AG04450 (cell line): ENCODE results near the gene C1orf116. TPM values are rescaled to one million over a fixed set of nuclear protein-coding genes. Genes with fewer than 3 reads are reported as not detected.

ENCODE experiments used
- CTCF ChIA-PET: fragments of 300-600, 350-600 bp; formaldehyde crosslinking; extraction: SDS; loops from one replicate; lab custom pipeline; 2022; ENCODE audit warnings: antibody characterized with exemption, inconsistent platforms; lab: Charles Lee
- POLR2A ChIA-PET: fragments of 350-600 bp; formaldehyde crosslinking; extraction: SDS; loops from one replicate; lab custom pipeline; 2021; ENCODE audit warnings: antibody characterized with exemption, inconsistent platforms; lab: Yijun Ruan, JAX
- DNase-seq: peaks from one replicate; pipeline ENCODE4 v3.0.0-alpha.2; 2011; ENCODE audit warnings: low read depth, low spot score
- H3K27ac ChIP-seq: one replicate; pipeline ENCODE4 v1.5.1; 2012; ENCODE audit warnings: low read depth, low read length, control low read depth
- H3K27me3 ChIP-seq: one replicate; pipeline ENCODE4 v1.6.0; 2012; ENCODE audit warnings: low read length; ENCODE audit not compliant: control insufficient read depth, insufficient read depth
- H3K4me3 ChIP-seq: 2 replicates; pipeline ENCODE4 v1.5.1; 2011; ENCODE audit warnings: mild to moderate bottlenecking, low read depth, low read length, control low read depth
- H3K9me3 ChIP-seq: 2 replicates; pipeline ENCODE4 v1.5.1; 2012; ENCODE audit warnings: low read length; ENCODE audit not compliant: control insufficient read depth, insufficient read depth
- CTCF ChIP-seq: IDR thresholded peaks from 2 replicates; pipeline ENCODE4 v1.5.1; 2011; ENCODE audit warnings: low read depth, low read length, control low read depth, inconsistent platforms
- polyA plus RNA-seq: library from polyadenylated mRNA; depleted of rRNA; stranded (reverse); fragments of >200 nt; gene quantifications from 2 replicates; pipeline ENCODE4 v1.2.3, GENCODE V29; 2011

The C1orf116 gene
- polyA plus RNA-seq, 1 experiment: not detected

- Histone ChIP-seq H3K27me3 (peaks cover 4% of the 10 kb centered on the region), H3K9me3 (no peaks in the 10 kb centered on the region), H3K4me3 (no peak overlapping the region), H3K27ac (no peak overlapping the region)
- DNase-seq: no peak
- ChIA-PET POLR2A (no interaction called here), CTCF (interaction anchor here (1.1 to 1.5 kb wide), 4 partner anchors 12 to 427 kb away, joined by 3 to 8 read pairs (median 4); no protein-coding TSS in a partner anchor)
- no peak for TF ChIP-seq CTCF
Observed at GRCh38 chr1:207072233-207072632, 39.7 kb upstream of the C1orf116 start.

- H3K9me3 ChIP-seq: no peaks in the 10 kb centered on the region
- no peak overlapping the region for H3K27ac ChIP-seq
- ChIA-PET POLR2A (no interaction called here), CTCF (interaction anchor here (1.1 to 1.5 kb wide), 5 partner anchors 9 to 428 kb away, joined by 3 to 8 read pairs (median 4); no protein-coding TSS in a partner anchor)
- TF ChIP-seq CTCF: no peak
- no peak overlapping the region for H3K4me3 ChIP-seq
- DNase-seq: no peak
- peaks cover 4% of the 10 kb centered on the region for H3K27me3 ChIP-seq
Observed at GRCh38 chr1:207071426-207071825, 38.9 kb upstream of the C1orf116 start.

DNA sequence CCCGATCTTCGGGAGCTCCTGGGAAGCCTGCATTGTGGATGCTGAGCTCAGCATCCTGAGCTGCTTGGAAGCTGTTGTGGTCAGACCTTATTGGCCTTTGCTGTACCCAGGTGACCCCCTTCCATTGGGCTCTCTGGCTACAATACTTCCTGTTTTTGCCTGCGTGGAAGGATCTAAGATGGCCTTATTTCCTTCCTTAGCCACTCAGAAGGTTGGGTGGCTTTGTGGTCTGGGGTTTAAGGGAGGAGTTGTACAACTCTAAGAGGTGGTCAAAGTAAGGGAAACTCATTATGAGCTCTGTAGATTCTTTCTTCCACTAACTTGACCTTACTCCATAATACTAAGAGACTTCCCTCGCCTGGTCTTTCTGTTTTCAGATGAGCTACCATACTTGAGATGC is 38.3 kb upstream of the C1orf116 start:
- DNase-seq: no peak
- ChIA-PET CTCF (interaction anchor here (1.0 to 1.5 kb wide), 3 partner anchors 9 to 21 kb away, joined by 4 to 8 read pairs (median 4); no protein-coding TSS in a partner anchor), POLR2A (no interaction called here)
- Histone ChIP-seq H3K4me3 (no peak overlapping the region), H3K27me3 (peaks cover 4% of the 10 kb centered on the region), H3K9me3 (no peaks in the 10 kb centered on the region), H3K27ac (no peak overlapping the region)
- TF ChIP-seq CTCF: no peak

GRCh38 chr1:207069858-207070506 is 37.4 kb upstream of the C1orf116 start:
- no peaks in the 10 kb centered on the region for H3K27me3 ChIP-seq
- H3K27ac ChIP-seq: no peak overlapping the region
- TF ChIP-seq CTCF: no peak
- no peak for DNase-seq
- H3K9me3 ChIP-seq: no peaks in the 10 kb centered on the region
- no peak overlapping the region for H3K4me3 ChIP-seq
- ChIA-PET POLR2A (no interaction called here), CTCF (interaction anchor here (0.5 to 1.0 kb wide), 2 partner anchors 20 to 252 kb away, joined by 4 to 5 read pairs; no protein-coding TSS in a partner anchor)

GRCh38 chr1:207069061-207069460 is 36.5 kb upstream of the C1orf116 start:
- no peak for TF ChIP-seq CTCF
- Histone ChIP-seq H3K9me3 (no peaks in the 10 kb centered on the region), H3K27me3 (no peaks in the 10 kb centered on the region), H3K4me3 (no peak overlapping the region), H3K27ac (no peak overlapping the region)
- DNase-seq: no peak
- ChIA-PET POLR2A (no interaction called here), CTCF (interaction anchor here (1.0 to 1.5 kb wide), 2 partner anchors 9 to 19 kb away, joined by 5 read pairs; no protein-coding TSS in a partner anchor)
